Stimulated activated CD4-positive, alpha-beta T cell treated with anti-CD3 and anti-CD28 coated beads, Interleukin-1b, Interleukin-23, amount 100 ng/mL, for 24 hours (primary cell): ENCODE data around the gene RPS21.
"Not testable (repeated sequence)": the region's sequence is repeated elsewhere in the genome, so short reads cannot be mapped to it uniquely, and the experiment has no call there.

ENCODE experiments used
- DNase-seq, 4 experiments: peaks; one replicate each; pipeline ENCODE4 v3.0.0-alpha.2; 2020; ENCODE audit warnings: low read depth in 4 of 4, low spot score in 1 of 4

Gene RPS21

DNA sequence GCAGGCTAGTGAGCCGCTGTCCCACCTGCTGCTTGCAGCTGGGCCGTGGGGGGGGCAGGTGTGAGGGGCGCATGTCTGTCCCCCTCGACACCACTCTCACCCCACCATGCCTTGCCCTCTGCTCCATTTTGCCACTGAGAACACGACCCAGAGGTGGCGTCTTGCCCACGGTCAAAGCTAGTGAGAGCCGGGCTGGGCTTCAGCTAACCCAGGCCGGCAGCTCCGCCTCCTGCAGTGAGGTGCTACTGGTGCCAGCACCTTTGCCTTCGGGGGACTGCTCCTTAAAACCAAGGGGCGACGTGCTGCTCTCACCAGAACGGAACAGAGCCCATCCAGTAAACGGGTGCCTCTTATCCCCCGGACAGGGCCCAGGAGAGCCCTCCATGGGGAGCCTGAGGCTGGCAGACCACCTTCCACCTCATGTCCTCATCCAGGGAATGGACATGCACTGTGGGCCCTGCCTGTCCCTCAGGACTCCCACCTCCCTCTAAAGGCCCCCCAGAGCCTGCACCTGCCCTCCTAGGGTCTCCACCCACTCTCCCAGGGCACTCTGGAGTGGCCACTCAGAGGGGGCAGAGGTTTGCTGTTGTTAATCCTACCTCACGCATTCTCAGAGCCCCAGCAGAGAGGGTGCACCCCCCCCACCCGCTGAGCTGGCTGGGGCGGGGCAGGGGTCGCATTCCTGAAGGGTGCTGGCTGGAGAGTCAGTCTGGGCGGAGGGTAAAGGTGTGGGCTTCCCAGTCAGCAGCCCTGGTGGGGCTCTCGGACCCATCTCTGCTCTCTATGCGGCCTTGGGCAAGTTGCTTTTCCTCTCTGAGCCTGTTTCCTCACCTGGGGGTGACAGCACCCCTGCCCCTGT is 37.6 kb downstream of the RPS21 start:
- no peak for DNase-seq

GRCh38 chr20:62425281-62426058 is 38.6 kb downstream of the RPS21 start:
- no peak for DNase-seq

DNA sequence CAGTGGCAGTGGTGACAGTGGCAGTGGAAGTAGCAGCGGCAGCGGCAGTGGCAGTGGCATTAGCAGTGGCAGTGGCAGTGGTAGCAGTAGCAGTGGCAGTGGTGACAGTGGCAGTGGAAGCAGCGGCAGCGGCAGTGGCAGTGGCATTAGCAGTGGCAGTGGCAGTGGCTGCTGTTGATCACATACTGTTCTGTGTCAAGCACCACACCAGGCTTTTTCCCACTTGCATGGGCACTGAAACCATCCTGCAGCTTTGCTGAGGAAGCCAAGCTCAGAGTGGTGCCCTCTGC is 39.1 kb downstream of the RPS21 start:
- not testable (repeated sequence) for DNase-seq

DNA sequence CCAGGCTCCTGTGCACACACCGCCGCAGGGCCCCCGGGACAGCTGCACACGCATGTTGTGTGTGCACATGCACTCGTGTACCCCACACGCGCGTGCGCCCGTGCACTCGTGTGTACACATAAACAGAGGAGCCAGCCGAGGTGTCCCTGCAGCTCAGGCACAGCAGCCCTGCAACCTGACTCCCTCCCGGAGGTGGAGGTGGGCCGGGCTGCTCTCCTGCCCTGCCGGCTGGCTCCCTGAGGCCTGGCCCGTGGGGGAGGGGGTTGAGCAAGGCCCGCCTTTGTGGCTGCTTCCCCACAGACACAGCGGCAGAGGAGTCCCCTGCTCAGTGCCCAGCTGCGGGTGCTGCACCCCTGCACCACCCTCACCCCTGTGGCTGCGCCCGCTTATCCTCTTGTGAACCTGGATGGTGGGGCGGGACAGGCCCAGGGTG is 39.8 kb downstream of the RPS21 start:
- DNase-seq, result no peak

DNA sequence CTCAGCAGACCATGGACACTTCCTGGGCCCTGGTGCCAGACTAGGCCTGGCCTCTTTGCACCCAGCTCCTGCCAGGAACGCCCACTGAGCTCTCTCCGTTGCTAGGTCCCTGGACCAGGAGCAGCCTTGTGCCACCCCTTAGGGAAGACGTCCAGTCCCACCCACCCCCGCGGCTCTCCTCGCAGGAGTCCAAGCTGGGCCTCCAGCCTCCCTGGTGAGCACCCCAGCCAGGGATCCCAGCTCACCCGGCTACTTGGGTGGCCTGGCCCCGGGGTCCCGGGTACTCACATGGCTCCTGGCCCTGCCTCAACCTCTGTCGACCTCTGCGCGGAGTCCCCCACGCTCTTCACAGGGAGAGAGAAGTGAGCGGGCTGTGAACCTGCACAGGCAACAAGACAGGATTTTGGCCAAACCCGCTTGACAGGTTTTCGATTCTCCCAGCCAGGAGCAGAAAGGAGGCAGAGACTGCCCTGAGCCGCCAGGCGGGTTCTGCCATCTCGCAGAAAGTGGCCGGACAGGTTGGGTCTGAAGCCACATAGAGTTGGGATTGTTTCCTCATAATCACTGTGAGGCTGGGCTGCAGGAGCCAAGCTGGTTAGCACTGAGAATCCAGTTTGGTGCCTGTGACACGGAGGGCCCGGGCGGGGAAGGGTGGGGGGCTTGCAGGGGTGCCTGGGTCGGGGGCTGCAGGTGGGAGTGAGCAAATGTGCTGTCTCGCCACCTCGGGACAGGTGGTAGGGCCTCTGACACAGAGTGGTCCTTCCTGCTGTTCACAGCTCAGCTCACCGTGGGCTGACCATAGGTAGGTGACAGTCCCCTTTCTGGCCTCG is 40.5 kb downstream of the RPS21 start, which contains the start of gene RBBP8NL:
TSS of gene RBBP8NL (minus strand) at position 368 of the 830 bp plus-strand sequence. CDS start 7,892 bp downstream, outside the sequence.
- DNase-seq, result no peak

DNA sequence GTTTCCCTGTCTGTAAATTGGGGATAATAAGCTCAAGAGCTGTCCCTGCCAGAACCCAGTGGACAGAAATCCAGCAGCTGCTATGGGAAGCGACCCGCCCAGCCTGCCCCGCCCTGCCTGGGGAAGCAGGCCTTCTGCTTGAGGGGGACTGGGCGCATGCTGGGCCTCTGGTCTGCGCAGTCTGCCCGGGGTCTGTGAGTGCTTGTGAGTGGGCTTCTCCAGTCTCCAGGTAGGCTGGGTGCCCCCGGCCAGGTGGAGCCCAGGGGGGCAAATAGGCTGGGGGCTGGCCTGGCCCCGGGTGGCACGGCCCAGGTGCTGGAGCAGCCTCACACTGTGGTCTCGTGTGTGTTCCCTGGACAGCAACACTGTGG is 41.1 kb downstream of the RPS21 start:
- DNase-seq, result no peak

GRCh38 chr20:62428396-62429295 is 41.7 kb downstream of the RPS21 start:
- DNase-seq, result no peak

DNA sequence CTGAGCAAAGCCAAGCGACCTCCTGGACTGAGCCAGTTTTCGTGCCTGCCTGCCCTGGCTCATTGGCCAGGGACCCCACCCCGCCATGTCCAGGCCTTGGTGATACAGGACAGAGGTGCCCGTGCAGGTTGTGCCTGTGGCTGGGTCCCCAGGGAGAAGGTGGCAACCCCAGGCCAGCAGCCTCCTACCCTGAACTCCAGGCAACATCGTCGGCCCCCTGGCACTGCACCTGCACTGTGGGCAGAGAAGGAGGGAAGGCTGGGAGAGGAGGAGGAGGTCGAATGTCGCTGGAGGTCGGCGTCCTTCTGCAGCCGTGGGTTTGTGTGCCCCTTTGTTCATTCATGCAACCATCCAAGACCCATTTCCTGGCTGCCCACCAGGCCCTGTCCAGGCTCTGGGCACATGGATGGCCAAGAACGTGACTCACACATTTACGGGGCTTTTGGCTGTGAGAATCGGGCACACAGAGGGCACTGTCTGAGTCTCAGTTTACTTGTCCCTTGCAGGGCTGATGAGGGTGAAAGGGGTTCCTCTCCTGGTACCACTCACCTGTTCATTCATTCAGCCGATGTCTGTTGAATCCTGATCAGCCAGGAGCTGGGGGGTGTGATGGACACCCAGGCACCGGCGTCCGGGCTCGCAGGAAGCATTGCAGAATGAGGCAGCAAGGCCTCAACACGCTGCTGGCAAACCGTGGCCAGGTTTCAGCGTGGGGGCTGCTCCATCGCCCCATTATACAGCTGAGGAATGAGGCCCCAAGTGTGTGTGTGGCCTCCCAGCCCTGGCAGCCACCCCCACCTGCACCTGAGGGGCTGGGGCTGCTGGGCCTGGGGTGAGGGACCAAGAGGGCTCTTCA is 42.8 kb downstream of the RPS21 start:
- no peak for DNase-seq

- DNase-seq, result no peak
These were observed 43.5 kb downstream of the RPS21 start for GRCh38 chr20:62430311-62430853.

DNA sequence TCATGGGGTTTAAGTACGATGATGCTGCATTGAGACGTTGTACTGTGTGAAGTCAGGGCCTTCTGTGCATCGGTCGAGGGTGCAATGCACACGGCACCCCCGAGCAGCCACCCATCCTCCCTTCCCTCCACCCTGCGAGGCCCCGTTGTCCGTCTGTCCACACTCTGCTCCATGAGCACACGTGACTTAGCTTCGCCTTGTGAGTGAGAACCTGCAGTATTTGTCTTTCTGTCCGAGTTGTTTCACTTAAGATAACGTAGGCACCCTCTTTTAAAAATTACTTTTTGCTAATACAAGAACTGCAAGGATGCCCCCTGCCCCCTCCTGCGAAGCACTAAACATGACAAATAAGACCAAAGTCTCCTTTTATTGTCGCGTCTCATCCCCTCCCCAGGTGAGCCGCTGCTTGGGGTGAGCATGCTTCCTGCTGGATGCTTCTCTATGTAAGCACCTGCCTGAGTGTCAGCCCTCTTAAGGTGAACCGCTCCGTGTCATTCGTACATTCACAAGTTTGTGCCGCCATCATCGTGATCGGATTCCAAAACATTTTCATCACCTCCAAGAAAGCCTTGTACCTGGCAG is 44.1 kb downstream of the RPS21 start:
- DNase-seq, result no peak

DNA sequence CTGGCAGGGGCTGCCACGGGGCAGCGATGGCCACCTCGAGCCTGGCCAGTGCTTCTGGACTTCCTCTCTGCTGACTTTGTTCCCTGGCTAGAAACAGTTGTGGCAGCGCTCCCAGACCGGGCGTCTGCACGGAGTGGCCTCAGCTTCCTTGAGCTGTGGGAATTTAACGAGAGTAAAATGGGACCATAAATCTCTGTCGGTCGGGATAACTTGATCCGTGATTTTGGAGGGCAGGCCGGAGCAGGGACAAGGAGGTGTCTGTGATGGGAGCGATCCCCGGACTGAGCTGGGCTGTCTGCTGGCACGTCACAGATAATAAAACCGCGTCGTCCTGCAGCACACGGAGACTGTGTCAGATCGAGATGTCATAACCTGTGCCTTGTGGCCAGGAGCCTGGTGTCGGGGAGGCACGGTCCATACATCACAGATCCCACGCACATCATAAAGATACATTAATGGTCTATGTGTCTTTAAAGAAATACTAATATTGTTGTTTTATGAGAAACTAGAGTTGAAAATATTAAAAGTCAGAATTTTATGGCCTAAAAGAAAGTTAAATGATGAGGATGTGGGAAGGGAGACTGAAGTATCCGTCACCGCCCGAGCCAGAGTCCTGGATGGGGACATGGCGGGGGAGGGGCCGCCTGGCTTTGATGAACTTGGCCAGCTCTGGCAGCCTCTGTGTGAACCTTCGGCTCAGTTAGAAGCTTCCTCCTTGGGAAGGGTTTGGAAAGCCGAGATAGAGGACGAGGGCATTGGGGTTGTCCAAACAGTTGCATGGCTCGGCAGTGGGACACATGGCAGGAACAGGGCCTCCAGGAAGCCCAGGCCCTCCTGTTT is 47.0 kb downstream of the RPS21 start:
- DNase-seq, result no peak

DNA sequence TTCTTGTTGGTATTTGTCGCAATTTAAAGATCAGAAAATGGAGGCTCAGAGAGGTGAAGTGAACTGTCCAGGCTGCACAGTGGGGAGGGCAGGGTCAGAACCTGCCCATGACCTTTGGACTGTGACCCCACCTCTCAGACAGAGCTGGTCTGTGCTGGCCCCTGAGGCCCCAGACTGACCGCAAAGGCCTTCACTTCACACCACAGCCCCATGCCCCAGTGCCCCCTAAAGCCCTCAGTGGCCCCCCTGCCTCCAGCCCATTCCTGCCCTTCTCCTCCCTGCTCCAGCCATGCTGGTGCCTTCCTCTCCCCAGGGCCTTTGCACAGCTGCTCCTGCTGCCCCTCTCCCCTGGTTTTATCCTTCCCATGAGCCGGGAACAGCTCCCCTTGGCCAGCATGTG is 49.8 kb downstream of the RPS21 start:
- no peak for DNase-seq

GRCh38 chr20:62437496-62437895 is 50.6 kb downstream of the RPS21 start:
- no peak for DNase-seq

- DNase-seq, result no peak
These were observed 51.0 kb downstream of the RPS21 start for GRCh38 chr20:62437927-62438326.
